ENCODE results near the gene TBXAS1.

TBXAS1 gene

GRCh38 chr7:139784648-139785047, 44.4 kb upstream of the TBXAS1 start:
- no peaks in the 10 kb centered on the region for H3K9me3 ChIP-seq (ENCODE audit: control insufficient read depth, insufficient read depth, low read length)
- H3K4me2 ChIP-seq (ENCODE audit: low read length), result no peak overlapping the region
- TF ChIP-seq, protein P1, sequence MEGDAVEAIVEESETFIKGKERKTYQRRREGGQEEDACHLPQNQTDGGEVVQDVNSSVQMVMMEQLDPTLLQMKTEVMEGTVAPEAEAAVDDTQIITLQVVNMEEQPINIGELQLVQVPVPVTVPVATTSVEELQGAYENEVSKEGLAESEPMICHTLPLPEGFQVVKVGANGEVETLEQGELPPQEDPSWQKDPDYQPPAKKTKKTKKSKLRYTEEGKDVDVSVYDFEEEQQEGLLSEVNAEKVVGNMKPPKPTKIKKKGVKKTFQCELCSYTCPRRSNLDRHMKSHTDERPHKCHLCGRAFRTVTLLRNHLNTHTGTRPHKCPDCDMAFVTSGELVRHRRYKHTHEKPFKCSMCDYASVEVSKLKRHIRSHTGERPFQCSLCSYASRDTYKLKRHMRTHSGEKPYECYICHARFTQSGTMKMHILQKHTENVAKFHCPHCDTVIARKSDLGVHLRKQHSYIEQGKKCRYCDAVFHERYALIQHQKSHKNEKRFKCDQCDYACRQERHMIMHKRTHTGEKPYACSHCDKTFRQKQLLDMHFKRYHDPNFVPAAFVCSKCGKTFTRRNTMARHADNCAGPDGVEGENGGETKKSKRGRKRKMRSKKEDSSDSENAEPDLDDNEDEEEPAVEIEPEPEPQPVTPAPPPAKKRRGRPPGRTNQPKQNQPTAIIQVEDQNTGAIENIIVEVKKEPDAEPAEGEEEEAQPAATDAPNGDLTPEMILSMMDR (IDR thresholded peaks at IDR 0.05; ENCODE audit: low read depth, low read length, poor library complexity, severe bottlenecking), result no peak
- TF ChIP-seq EZH2phosphoT487 (IDR thresholded peaks at IDR 0.05; ENCODE audit: borderline replicate concordance, low read length), result no peak
- H3K9me2 ChIP-seq (replicated peaks; ENCODE audit: control insufficient read depth, low read length), result no peaks in the 10 kb centered on the region
- no peak overlapping the region for H3K27ac ChIP-seq (ENCODE audit: low read depth, low read length)
- H3K27me3 ChIP-seq (ENCODE audit: control insufficient read depth, low read length), result peaks cover 66% of the 10 kb centered on the region
- H3K36me3 ChIP-seq (ENCODE audit: control insufficient read depth, low read length), result no peaks in the 10 kb centered on the region
- no peak overlapping the region for H3K4me3 ChIP-seq (ENCODE audit: low read length)
- H3F3A ChIP-seq (ENCODE audit: control insufficient read depth, insufficient read depth), result no peaks in the 10 kb centered on the region
- H3K79me2 ChIP-seq (ENCODE audit: control insufficient read depth, low read length), result no peaks in the 10 kb centered on the region
- H4K20me1 ChIP-seq (ENCODE audit: control insufficient read depth, insufficient read depth, low read depth, low read length), result no peaks in the 10 kb centered on the region
- no peaks in the 10 kb centered on the region for H3K4me1 ChIP-seq (ENCODE audit: control insufficient read depth, low read length)

DNA sequence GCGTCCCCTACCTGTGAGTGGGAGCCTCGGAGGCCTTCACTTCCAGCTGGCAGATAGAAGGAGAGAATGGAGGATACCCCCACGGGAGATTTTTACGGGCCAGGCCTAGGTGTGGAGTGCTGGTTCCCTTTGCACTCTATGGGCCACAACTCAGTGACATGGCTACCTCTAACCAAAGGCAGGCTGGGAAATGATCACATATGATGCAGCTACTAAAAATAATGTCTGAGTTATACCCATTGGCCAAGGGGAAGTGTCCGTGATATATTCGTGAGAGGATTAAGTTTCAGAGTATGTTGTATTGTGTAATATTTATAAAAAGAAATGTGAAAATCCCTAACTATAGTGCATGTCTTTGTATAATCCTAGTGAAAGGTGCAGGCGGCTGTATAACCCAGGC, 37.7 kb upstream of the TBXAS1 start:
- Histone ChIP-seq H4K20me1 (ENCODE audit: control insufficient read depth, insufficient read depth, low read depth, low read length) (no peaks in the 10 kb centered on the region), H3F3A (ENCODE audit: control insufficient read depth, insufficient read depth) (no peaks in the 10 kb centered on the region), H3K27ac (ENCODE audit: low read depth, low read length) (no peak overlapping the region), H3K9me2 (replicated peaks; ENCODE audit: control insufficient read depth, low read length) (no peaks in the 10 kb centered on the region), H3K4me2 (ENCODE audit: low read length) (no peak overlapping the region), H3K36me3 (ENCODE audit: control insufficient read depth, low read length) (no peaks in the 10 kb centered on the region), H3K4me3 (ENCODE audit: low read length) (no peak overlapping the region), H3K9me3 (ENCODE audit: control insufficient read depth, insufficient read depth, low read length) (no peaks in the 10 kb centered on the region), H3K27me3 (ENCODE audit: control insufficient read depth, low read length) (peaks cover 9% of the 10 kb centered on the region), H3K4me1 (ENCODE audit: control insufficient read depth, low read length) (no peaks in the 10 kb centered on the region), H3K79me2 (ENCODE audit: control insufficient read depth, low read length) (no peaks in the 10 kb centered on the region)
- no peak for TF ChIP-seq EZH2phosphoT487 (IDR thresholded peaks at IDR 0.05; ENCODE audit: borderline replicate concordance, low read length)
- TF ChIP-seq, protein P1 (IDR thresholded peaks at IDR 0.05; ENCODE audit: low read depth, low read length, poor library complexity, severe bottlenecking), result no peak

DNA sequence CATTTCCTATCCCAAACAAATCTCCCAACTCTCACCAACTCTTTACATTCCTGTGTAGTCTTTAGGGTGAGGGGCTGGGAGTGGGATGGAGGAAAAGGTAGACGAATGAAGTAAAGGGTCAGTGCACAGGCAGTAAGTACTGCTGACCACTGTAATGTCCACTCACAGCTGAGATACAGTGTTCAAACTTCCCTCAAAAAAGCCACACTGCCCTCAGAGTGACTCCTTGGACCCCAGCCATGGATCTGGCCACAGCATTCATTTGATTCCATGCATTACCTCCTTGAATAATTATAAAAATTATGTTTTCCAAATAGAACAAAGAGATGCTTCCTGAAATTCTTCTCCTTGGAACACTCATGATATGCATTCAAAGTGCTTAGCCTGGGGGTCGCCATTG, 31.5 kb upstream of the TBXAS1 start:
- no peaks in the 10 kb centered on the region for H4K20me1 ChIP-seq (ENCODE audit: control insufficient read depth, insufficient read depth, low read depth, low read length)
- TF ChIP-seq, protein P1 (IDR thresholded peaks at IDR 0.05; ENCODE audit: low read depth, low read length, poor library complexity, severe bottlenecking), result no peak
- no peak for TF ChIP-seq EZH2phosphoT487 (IDR thresholded peaks at IDR 0.05; ENCODE audit: borderline replicate concordance, low read length)
- H3K27me3 ChIP-seq (ENCODE audit: control insufficient read depth, low read length), result no peaks in the 10 kb centered on the region
- H3K4me3 ChIP-seq (ENCODE audit: low read length), result no peak overlapping the region
- H3K27ac ChIP-seq (ENCODE audit: low read depth, low read length), result no peak overlapping the region
- no peaks in the 10 kb centered on the region for H3K4me1 ChIP-seq (ENCODE audit: control insufficient read depth, low read length)
- no peaks in the 10 kb centered on the region for H3K36me3 ChIP-seq (ENCODE audit: control insufficient read depth, low read length)
- no peak overlapping the region for H3K4me2 ChIP-seq (ENCODE audit: low read length)
- no peaks in the 10 kb centered on the region for H3K79me2 ChIP-seq (ENCODE audit: control insufficient read depth, low read length)
- H3F3A ChIP-seq (ENCODE audit: control insufficient read depth, insufficient read depth), result no peaks in the 10 kb centered on the region
- peaks cover 4% of the 10 kb centered on the region; the same call in 1 of the 2 replicates for H3K9me3 ChIP-seq (ENCODE audit: control insufficient read depth, insufficient read depth, low read length)
- H3K9me2 ChIP-seq (replicated peaks; ENCODE audit: control insufficient read depth, low read length), result no peaks in the 10 kb centered on the region

Measured in DOHH2 (cell line).